Loucy (cell line): ENCODE results near the gene CABCOCO1.

Experiments
- H2AFZ ChIP-seq: fragments of 200-600 bp; sonication (generic); 2 replicates; pipeline ENCODE4 v1.6.0; 2016; ENCODE audit warnings: antibody characterized with exemption, mild to moderate bottlenecking, low read length, moderate library complexity
- H3F3A ChIP-seq: fragments of 200-600 bp; 2 replicates; pipeline ENCODE4 v1.6.0; 2016; ENCODE audit warnings: antibody characterized with exemption, low read depth, mild to moderate bottlenecking
- H3K27me3 ChIP-seq: fragments of 200-600 bp; sonication (generic); 2 replicates; pipeline ENCODE4 v1.6.1; 2014; ENCODE audit warnings: low read length, mild to moderate bottlenecking; ENCODE audit not compliant: insufficient read depth, poor library complexity, severe bottlenecking
- H3K36me3 ChIP-seq: fragments of 200-600 bp; sonication (generic); 2 replicates; pipeline ENCODE4 v1.6.1; 2016; ENCODE audit warnings: low read length; ENCODE audit not compliant: insufficient read depth
- H3K4me1 ChIP-seq: fragments of 200-600 bp; sonication (generic); 2 replicates; pipeline ENCODE4 v1.5.1; 2014; ENCODE audit warnings: low read length, mild to moderate bottlenecking; ENCODE audit not compliant: insufficient read depth, poor library complexity, severe bottlenecking
- H3K4me2 ChIP-seq: fragments of 200-600 bp; sonication (generic); 2 replicates; pipeline ENCODE4 v1.6.0; 2014; ENCODE audit warnings: antibody characterized with exemption, low read length, low read depth, mild to moderate bottlenecking; ENCODE audit not compliant: poor library complexity, severe bottlenecking
- H3K4me3 ChIP-seq: fragments of 200-600 bp; sonication (generic); 2 replicates; pipeline ENCODE4 v1.5.1; 2014; ENCODE audit warnings: low read length, mild to moderate bottlenecking, mixed read lengths; ENCODE audit not compliant: poor library complexity, severe bottlenecking
- H3K79me2 ChIP-seq: fragments of 200-600 bp; sonication (generic); 2 replicates; pipeline ENCODE4 v1.6.1; 2014; ENCODE audit warnings: low read length; ENCODE audit not compliant: insufficient read depth
- H3K9ac ChIP-seq: fragments of 200-600 bp; sonication (generic); 2 replicates; pipeline ENCODE4 v1.6.0; 2014; ENCODE audit warnings: mild to moderate bottlenecking, low read depth, low read length, moderate library complexity; ENCODE audit not compliant: poor library complexity, severe bottlenecking
- H3K9me2 ChIP-seq: fragments of 200-600 bp; sonication (generic); replicated peaks from 2 replicates; pipeline ENCODE4 v1.6.1; 2016; ENCODE audit warnings: low read depth, low read length, mixed read lengths
- H3K9me3 ChIP-seq: fragments of 200-600 bp; sonication (generic); 2 replicates; pipeline ENCODE4 v1.6.1; 2014; ENCODE audit warnings: mild to moderate bottlenecking, antibody characterized with exemption, low read length, low read depth; ENCODE audit not compliant: insufficient read depth
- H4K20me1 ChIP-seq: fragments of 200-600 bp; sonication (generic); 2 replicates; pipeline ENCODE4 v1.6.0; 2014; ENCODE audit warnings: antibody characterized with exemption, low read length, mild to moderate bottlenecking; ENCODE audit not compliant: insufficient read depth, poor library complexity, severe bottlenecking
- CTCF ChIP-seq: fragments of 200-600 bp; sonication (generic); conservative IDR thresholded peaks from 2 replicates; pipeline ENCODE4 v1.5.1; 2014; ENCODE audit warnings: mild to moderate bottlenecking, antibody characterized with exemption, low read length
- EZH2phosphoT487 ChIP-seq: fragments of 200-600 bp; IDR thresholded peaks from 2 replicates; pipeline ENCODE4 v1.6.1; 2018; ENCODE audit warnings: antibody characterized with exemption, mild to moderate bottlenecking, moderate library complexity, borderline replicate concordance

The CABCOCO1 gene

GRCh38 chr10:61774031-61774430 is 111.3 kb downstream of the CABCOCO1 start:
- TF ChIP-seq CTCF (no peak), EZH2phosphoT487 (no peak)
- no peaks in the 10 kb centered on the region for H4K20me1 ChIP-seq
- H3K4me2 ChIP-seq: no peak overlapping the region
- no peaks in the 10 kb centered on the region for H3F3A ChIP-seq
- H3K9me3 ChIP-seq: no peaks in the 10 kb centered on the region
- H3K27me3 ChIP-seq: no peaks in the 10 kb centered on the region
- H3K79me2 ChIP-seq: no peaks in the 10 kb centered on the region
- peak overlapping the region; percentile 1; the same call in 1 of the 2 replicates for H2AFZ ChIP-seq
- H3K9ac ChIP-seq: no peak overlapping the region
- H3K4me3 ChIP-seq: no peak overlapping the region
- peaks cover 23% of the 10 kb centered on the region for H3K4me1 ChIP-seq
- H3K36me3 ChIP-seq: no peaks in the 10 kb centered on the region
- no peaks in the 10 kb centered on the region for H3K9me2 ChIP-seq

GRCh38 chr10:61775111-61775510 is 112.4 kb downstream of the CABCOCO1 start:
- H3K9me3 ChIP-seq: no peaks in the 10 kb centered on the region
- H3K4me1 ChIP-seq: peaks cover 30% of the 10 kb centered on the region
- no peaks in the 10 kb centered on the region for H4K20me1 ChIP-seq
- no peak overlapping the region for H3K9ac ChIP-seq
- no peak overlapping the region for H3K4me2 ChIP-seq
- no peak overlapping the region for H2AFZ ChIP-seq
- no peaks in the 10 kb centered on the region for H3K27me3 ChIP-seq
- H3K4me3 ChIP-seq: no peak overlapping the region
- TF ChIP-seq EZH2phosphoT487 (no peak), CTCF (no peak)
- no peaks in the 10 kb centered on the region for H3K9me2 ChIP-seq
- H3K36me3 ChIP-seq: no peaks in the 10 kb centered on the region
- H3K79me2 ChIP-seq: no peaks in the 10 kb centered on the region
- H3F3A ChIP-seq: no peaks in the 10 kb centered on the region

- Histone ChIP-seq H3K9me2 (no peaks in the 10 kb centered on the region), H3K36me3 (no peaks in the 10 kb centered on the region), H3K4me1 (peaks cover 39% of the 10 kb centered on the region), H3F3A (no peaks in the 10 kb centered on the region), H3K9me3 (no peaks in the 10 kb centered on the region), H3K4me3 (no peak overlapping the region), H3K27me3 (no peaks in the 10 kb centered on the region), H3K4me2 (no peak overlapping the region), H2AFZ (peak overlapping the region; percentile 6; the same call in 1 of the 2 replicates), H3K79me2 (no peaks in the 10 kb centered on the region), H3K9ac (no peak overlapping the region), H4K20me1 (no peaks in the 10 kb centered on the region)
- TF ChIP-seq CTCF (no peak), EZH2phosphoT487 (no peak)
Observed at GRCh38 chr10:61776615-61777266, 114.0 kb downstream of the CABCOCO1 start.
